ENCODE data around the gene HIRA.

HIRA gene

GRCh38 chr22:19457828-19458428 lies 26.4 kb upstream of the HIRA start:
- H3K27me3 ChIP-seq = no peaks in the 10 kb centered on the region
- no peak overlapping the region for H3K4me3 ChIP-seq (ENCODE audit: low read depth, low read length)
- no peaks in the 10 kb centered on the region for H3K9me3 ChIP-seq
- peaks cover 50% of the 10 kb centered on the region for H3K36me3 ChIP-seq
- TF ChIP-seq, protein P1, sequence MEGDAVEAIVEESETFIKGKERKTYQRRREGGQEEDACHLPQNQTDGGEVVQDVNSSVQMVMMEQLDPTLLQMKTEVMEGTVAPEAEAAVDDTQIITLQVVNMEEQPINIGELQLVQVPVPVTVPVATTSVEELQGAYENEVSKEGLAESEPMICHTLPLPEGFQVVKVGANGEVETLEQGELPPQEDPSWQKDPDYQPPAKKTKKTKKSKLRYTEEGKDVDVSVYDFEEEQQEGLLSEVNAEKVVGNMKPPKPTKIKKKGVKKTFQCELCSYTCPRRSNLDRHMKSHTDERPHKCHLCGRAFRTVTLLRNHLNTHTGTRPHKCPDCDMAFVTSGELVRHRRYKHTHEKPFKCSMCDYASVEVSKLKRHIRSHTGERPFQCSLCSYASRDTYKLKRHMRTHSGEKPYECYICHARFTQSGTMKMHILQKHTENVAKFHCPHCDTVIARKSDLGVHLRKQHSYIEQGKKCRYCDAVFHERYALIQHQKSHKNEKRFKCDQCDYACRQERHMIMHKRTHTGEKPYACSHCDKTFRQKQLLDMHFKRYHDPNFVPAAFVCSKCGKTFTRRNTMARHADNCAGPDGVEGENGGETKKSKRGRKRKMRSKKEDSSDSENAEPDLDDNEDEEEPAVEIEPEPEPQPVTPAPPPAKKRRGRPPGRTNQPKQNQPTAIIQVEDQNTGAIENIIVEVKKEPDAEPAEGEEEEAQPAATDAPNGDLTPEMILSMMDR (IDR thresholded peaks at IDR 0.05; ENCODE audit: low read depth, low read length) = no peak
- DNase-seq = no peak
- no peaks in the 10 kb centered on the region for H3K4me1 ChIP-seq

GRCh38 chr22:19456541-19456940 lies 25.0 kb upstream of the HIRA start:
- TF ChIP-seq, protein P1 (IDR thresholded peaks at IDR 0.05; ENCODE audit: low read depth, low read length) = no peak
- no peak for DNase-seq
- Histone ChIP-seq H3K4me1 (no peaks in the 10 kb centered on the region), H3K4me3 (ENCODE audit: low read depth, low read length) (no peak overlapping the region), H3K27me3 (no peaks in the 10 kb centered on the region), H3K9me3 (no peaks in the 10 kb centered on the region), H3K36me3 (peaks cover 55% of the 10 kb centered on the region)

GRCh38 chr22:19455585-19456370 lies 24.2 kb upstream of the HIRA start:
- no peaks in the 10 kb centered on the region for H3K4me1 ChIP-seq
- H3K27me3 ChIP-seq = no peaks in the 10 kb centered on the region
- TF ChIP-seq, protein P1 (IDR thresholded peaks at IDR 0.05; ENCODE audit: low read depth, low read length) = no peak
- DNase-seq = no peak
- H3K9me3 ChIP-seq = no peaks in the 10 kb centered on the region
- H3K4me3 ChIP-seq (ENCODE audit: low read depth, low read length) = no peak overlapping the region
- peaks cover 53% of the 10 kb centered on the region for H3K36me3 ChIP-seq

DNA sequence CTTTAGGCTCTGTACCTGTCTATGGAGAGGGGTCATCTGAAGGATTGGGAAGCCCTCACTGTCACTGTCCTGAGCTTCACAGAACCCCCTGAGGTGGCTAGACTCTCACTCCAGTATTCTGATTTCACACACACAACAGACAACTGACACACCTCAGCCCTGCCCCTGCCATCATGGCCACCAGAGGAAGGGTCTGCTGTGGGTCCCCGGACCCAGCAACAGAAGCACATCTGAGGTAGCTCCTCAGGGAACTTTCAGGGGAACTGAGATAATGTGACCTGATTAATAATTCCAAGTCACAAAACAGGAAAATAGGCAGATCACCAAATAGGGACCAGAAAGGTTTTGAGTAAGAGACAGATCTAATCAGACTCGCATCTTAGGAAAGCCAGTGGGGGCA lies 23.5 kb upstream of the HIRA start:
- Histone ChIP-seq H3K4me1 (no peaks in the 10 kb centered on the region), H3K9me3 (no peaks in the 10 kb centered on the region), H3K4me3 (ENCODE audit: low read depth, low read length) (no peak overlapping the region), H3K36me3 (peaks cover 49% of the 10 kb centered on the region), H3K27me3 (no peaks in the 10 kb centered on the region)
- no peak for DNase-seq
- TF ChIP-seq, protein P1 (IDR thresholded peaks at IDR 0.05; ENCODE audit: low read depth, low read length) = no peak

- no peak overlapping the region for H3K4me3 ChIP-seq (ENCODE audit: low read depth, low read length)
- TF ChIP-seq, protein P1 (IDR thresholded peaks at IDR 0.05; ENCODE audit: low read depth, low read length) = no peak
- peaks cover 51% of the 10 kb centered on the region for H3K36me3 ChIP-seq
- DNase-seq = no peak
- no peaks in the 10 kb centered on the region for H3K4me1 ChIP-seq
- no peaks in the 10 kb centered on the region for H3K9me3 ChIP-seq
- no peaks in the 10 kb centered on the region for H3K27me3 ChIP-seq
Observed at GRCh38 chr22:19454156-19454555, 22.6 kb upstream of the HIRA start.

DNA sequence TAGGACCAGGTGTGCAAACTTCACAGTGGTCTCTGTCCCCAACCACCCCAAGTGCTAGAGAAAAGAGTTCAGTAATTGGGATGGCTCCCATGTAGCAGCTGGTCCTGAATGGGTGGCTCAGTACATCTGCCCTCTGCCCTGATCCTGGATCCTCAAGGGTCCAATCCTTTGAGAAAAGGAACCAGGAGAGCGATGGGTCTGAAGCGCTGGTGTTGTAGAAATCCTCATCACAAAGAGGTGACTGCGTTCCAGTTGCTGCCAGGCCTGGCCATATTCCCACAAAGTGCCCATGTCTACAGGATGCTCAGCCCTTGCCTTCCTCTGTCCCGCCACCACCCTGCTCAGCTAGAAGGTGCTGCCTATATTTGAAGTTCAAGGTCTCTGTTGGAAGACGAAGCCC lies 22.2 kb upstream of the HIRA start:
- Histone ChIP-seq H3K36me3 (peaks cover 54% of the 10 kb centered on the region), H3K4me1 (no peaks in the 10 kb centered on the region), H3K9me3 (no peaks in the 10 kb centered on the region), H3K27me3 (no peaks in the 10 kb centered on the region), H3K4me3 (ENCODE audit: low read depth, low read length) (no peak overlapping the region)
- DNase-seq = no peak
- TF ChIP-seq, protein P1 (IDR thresholded peaks at IDR 0.05; ENCODE audit: low read depth, low read length) = no peak
